HG02642 (cell line): ENCODE results near the gene GFRA1.

Source experiments
- ATAC-seq: cut with Tn5 transposase; IDR thresholded peaks from one replicate; pipeline ENCODE4 v1.9.1; 2021; ENCODE audit warnings: mild to moderate bottlenecking; ENCODE audit not compliant: unreplicated experiment, poor library complexity

GFRA1 gene

GRCh38 chr10:116109881-116110280 is 163.1 kb downstream of the GFRA1 start:
- ATAC-seq = no peak

GRCh38 chr10:116109481-116109880 is 163.5 kb downstream of the GFRA1 start:
- no peak for ATAC-seq

- no peak for ATAC-seq
Measured at GRCh38 chr10:116108095-116108494, 164.9 kb downstream of the GFRA1 start.

GRCh38 chr10:116106611-116107010 is 166.4 kb downstream of the GFRA1 start:
- ATAC-seq = no peak

- ATAC-seq = no peak
Measured at GRCh38 chr10:116105264-116105663, 167.7 kb downstream of the GFRA1 start.

GRCh38 chr10:116104210-116104932 is 168.6 kb downstream of the GFRA1 start:
- ATAC-seq = no peak

GRCh38 chr10:116103668-116104067 is 169.3 kb downstream of the GFRA1 start:
- no peak for ATAC-seq

GRCh38 chr10:116101616-116102315 is 171.2 kb downstream of the GFRA1 start:
- ATAC-seq = no peak

- no peak for ATAC-seq
Measured at GRCh38 chr10:116100984-116101383, 172.0 kb downstream of the GFRA1 start.

- ATAC-seq = no peak
Measured at GRCh38 chr10:116099023-116099420, 174.0 kb downstream of the GFRA1 start.

GRCh38 chr10:116098411-116099022 is 174.5 kb downstream of the GFRA1 start:
- no peak for ATAC-seq

GRCh38 chr10:116097239-116097784 is 175.7 kb downstream of the GFRA1 start:
- ATAC-seq = no peak

GRCh38 chr10:116096526-116096925 is 176.5 kb downstream of the GFRA1 start:
- ATAC-seq = no peak

GRCh38 chr10:116094356-116094755 is 178.7 kb downstream of the GFRA1 start:
- ATAC-seq = no peak

GRCh38 chr10:116093031-116093430 is 180.0 kb downstream of the GFRA1 start:
- no peak for ATAC-seq

GRCh38 chr10:116088985-116089384 is 184.0 kb downstream of the GFRA1 start:
- ATAC-seq = no peak

GRCh38 chr10:116085323-116085722 is 187.7 kb downstream of the GFRA1 start:
- ATAC-seq = no peak

- ATAC-seq = no peak
Measured at GRCh38 chr10:116084161-116084560, 188.8 kb downstream of the GFRA1 start.

- ATAC-seq = no peak
Measured at GRCh38 chr10:116083226-116083762, 189.7 kb downstream of the GFRA1 start.

- ATAC-seq = no peak
Measured at GRCh38 chr10:116082762-116083161, 190.2 kb downstream of the GFRA1 start.

- no peak for ATAC-seq
Measured at GRCh38 chr10:116082206-116082605, 190.8 kb downstream of the GFRA1 start.
